HG03565 (cell line): ENCODE results near the gene TMEM30A.

ENCODE experiments used
- ATAC-seq: cut with Tn5 transposase; IDR thresholded peaks from one replicate; pipeline ENCODE4 v1.9.1; 2021; ENCODE audit warnings: mild to moderate bottlenecking, moderate library complexity; ENCODE audit not compliant: unreplicated experiment

TMEM30A gene

DNA sequence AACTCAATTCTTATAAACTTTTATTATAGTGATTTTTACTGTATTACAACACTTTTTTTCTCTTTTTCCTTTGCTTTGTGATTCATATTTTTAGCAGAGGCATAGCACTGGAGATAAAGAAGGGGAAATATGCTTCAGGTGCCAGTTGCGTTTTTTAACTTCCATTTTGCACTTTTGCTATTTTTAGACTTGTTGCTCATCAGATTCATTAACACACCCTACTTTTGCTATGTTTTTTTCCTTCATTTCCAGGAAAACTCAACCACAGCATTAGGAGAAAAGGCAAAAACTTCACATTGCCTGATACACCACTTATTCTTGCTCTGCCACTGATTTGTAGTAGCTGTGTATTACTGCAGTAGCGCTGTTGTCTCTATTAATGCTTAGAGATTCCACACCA lies 8.0 kb upstream of the TMEM30A start:
- ATAC-seq = no peak

DNA sequence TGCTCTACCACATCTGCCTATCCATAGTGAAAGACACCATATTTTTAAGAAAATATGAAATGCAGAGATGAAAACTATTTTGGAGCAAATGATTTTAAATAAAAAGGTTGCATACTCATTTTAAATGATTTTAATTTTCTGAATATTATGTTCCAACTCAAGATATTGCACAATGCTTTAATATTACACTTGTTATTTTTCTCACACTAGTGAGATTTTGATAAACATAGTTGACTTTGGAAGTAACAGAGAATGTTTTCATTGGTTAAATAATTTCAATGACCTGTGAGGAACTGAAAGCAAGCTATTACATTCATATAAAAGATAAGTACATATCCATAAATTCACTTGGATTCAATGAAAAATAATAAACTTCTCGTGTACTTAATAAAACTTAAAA lies 7.2 kb upstream of the TMEM30A start:
- ATAC-seq = no peak

DNA sequence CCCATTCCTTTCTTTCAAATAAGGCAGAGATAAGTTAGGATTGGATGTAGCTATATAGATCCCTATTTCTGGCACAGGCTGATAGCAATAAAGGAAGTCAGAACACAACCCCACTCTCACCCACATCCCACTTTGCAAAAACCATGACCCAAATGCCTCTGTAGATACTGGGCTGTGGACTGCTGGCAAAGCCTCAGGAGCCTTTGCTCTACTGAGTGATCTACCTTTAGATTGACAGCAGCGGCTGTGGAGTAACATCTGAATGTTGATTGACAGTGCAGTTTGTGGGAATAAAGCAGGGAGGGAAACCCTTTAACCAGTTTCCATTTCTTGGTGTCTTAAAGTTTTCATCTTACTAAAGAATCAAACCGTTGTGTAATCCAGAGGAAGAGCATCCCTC lies 6.7 kb upstream of the TMEM30A start:
- ATAC-seq = no peak

DNA sequence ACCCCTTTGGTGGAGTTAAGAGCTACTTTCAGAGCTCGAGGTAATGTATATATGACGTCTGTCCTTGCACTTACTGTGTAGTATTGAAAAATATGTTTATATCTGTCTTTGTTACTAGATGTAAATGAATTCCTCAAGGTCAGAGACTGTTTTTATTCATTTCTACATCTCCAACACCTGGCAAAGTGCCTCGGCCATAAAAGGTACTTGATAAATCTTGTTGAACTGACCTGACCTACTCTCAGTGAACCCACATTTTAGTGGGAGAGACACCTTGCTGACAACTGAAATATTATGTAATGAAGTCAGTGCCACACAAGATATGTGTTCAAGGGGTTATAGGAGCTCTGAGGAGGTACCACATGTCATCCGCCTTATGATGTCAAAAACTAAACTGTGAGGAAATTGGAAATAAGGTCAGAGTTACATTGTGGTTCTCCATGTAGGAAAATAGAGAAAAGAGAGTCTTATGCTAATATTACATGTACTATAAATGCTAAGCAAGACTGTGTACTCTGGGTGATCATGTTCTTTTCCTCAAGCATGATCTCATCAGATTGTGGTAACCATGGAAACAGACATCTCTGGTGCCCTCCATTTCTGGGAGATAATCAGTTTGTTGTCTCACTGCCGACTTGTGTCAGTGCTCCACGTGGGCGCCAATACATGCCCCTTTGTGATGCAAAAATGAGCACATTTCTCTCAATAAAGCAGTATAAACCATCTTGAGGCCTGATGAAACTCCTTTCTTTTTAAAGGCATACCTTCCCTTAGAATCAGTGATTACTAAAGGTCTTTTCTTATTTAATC lies 5.7 kb upstream of the TMEM30A start:
- no peak for ATAC-seq

DNA sequence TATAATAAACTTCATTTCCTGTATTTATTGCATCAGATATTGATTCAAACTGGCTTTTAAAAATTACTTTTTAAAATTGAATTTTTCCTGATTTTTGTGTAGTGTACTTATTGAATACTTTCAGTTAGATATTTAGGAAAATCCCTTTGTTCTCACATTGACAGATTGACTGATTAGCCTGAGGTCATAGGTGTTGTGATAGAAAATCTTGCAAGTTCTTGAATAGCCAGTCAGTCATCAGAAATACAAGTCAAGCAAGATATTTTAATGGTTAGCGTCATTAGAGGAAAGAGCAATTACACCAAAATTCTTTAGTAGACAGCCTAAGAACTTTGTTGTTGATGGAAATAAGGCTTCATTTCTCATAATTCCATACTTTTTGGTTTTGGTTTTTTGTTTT lies 3.4 kb upstream of the TMEM30A start:
- no peak for ATAC-seq

DNA sequence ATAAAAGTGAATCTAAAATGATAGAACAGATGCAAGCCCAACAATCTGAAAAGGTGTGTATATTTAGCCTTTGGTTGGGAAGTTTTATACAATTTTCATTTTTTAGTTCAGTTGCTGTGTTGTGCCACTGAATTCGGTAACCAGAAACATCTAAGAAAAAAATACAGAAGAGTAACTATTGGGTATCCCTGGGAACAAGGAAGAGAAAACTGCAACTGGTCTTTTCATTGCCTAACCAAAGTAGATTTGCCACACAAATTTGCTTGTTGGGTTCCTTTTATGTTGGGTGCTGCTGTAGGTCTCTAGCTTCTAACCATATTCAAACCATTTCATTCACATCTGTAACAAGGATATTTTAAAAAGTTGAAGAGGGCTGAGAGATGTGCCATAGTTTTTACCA lies 2.8 kb upstream of the TMEM30A start:
- ATAC-seq = no peak

DNA sequence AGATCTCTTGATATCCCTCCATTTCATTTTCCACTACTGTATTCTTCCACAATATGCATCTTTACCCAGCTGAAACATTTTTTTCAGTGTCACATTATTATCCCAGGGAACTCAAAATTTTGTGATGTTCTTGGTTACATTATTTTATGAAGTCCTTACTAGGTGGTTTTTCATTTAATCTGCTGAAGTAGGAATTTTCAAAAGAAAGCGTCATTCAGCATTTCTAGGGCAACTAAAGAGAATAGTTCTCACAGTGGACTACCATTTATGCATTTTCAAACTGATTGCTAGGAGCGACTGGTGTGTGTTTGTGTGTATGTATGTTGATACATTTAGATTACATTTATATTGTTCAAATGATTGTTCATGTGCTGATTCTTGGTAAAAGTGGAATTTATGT lies 2.4 kb upstream of the TMEM30A start:
- ATAC-seq = no peak

DNA sequence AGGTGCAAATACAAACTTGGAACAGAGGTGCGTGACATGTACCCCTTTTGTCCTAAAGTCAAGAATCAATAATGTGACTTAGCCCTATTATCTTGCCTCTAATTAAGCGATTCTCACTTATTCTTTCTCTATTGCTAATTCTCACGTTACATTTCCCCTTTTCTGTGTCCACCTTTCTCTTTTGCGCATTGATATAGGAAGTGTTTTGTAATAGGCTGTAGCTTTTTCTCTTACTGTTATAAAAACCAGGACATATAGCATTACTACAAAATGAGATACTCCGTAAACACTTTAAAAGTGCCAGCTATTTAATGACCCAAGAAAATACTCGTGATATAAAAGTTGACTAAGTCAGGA lies 669 bp upstream of the TMEM30A start:
- no peak for ATAC-seq

DNA sequence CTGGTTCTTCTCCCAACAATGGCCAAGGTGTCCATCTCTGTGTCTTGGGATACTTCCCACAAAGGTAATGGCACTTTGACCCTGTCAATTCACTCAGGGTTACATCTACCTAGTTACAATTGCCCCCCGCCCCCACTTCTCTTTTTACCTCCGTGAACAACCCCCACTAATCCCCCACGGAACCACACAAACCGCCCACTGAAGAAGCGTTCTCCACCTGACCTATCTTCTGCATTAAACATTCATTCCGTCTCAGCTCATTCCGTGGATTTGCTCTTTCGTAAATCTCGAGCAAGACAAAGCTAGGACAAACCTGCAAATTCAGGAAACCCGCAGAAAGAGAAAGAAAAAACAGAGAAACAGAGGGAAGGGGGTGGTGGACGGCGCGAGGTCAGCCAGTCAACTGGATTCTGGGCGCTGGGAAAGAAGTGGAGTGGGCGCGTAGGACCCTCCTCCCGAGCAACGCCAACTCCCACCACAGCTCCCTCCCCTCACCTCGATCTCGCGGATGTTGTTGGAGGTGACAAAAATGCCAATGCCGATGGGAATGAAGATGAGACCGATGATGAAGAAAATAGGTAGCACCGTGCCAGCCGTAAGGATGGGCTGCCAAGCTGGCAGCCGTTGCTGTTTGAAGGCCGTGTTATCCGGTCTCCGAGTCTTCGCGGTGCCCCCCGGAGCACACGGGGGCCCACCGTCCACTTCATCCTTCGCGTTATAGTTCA lies 523 bp downstream of the TMEM30A start:
- ATAC-seq = peak; percentile 9

DNA sequence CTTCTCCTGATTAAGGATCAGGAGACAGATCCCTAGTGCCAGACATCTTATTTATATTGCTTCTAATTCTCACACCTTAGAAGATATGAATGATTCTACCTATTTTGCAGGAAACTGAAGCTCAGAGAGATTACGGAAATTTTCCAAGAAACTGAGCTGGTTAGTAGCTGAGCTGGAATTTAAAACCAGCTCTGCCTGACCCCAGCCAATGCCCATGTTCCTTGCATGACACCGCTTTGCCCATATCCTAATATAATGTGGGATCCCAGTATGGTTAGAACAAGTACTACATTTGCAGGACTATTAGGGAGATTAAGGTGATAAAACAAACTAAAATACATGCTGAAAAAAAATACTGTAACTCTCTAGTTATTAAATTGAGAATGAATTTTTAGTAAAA lies 1.9 kb downstream of the TMEM30A start:
- no peak for ATAC-seq

DNA sequence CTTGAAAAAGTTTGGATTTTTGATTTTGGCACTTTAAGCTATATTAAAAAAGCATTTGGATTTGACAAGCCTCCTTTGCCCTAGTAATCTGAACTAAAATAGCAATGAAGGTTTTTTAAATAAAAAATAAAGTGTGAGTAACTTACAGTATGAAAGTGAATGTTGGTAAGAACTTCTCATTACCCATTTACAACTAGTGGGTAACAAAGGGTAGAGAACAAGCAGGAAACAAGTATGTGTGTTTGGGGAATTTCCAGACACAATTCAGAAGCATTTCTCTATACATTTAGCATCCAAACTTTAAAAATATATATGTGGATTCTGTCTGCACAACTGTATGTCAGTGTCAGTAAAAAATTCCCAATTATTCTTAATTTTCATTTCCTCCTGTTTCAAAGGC lies 2.9 kb downstream of the TMEM30A start:
- ATAC-seq = no peak

DNA sequence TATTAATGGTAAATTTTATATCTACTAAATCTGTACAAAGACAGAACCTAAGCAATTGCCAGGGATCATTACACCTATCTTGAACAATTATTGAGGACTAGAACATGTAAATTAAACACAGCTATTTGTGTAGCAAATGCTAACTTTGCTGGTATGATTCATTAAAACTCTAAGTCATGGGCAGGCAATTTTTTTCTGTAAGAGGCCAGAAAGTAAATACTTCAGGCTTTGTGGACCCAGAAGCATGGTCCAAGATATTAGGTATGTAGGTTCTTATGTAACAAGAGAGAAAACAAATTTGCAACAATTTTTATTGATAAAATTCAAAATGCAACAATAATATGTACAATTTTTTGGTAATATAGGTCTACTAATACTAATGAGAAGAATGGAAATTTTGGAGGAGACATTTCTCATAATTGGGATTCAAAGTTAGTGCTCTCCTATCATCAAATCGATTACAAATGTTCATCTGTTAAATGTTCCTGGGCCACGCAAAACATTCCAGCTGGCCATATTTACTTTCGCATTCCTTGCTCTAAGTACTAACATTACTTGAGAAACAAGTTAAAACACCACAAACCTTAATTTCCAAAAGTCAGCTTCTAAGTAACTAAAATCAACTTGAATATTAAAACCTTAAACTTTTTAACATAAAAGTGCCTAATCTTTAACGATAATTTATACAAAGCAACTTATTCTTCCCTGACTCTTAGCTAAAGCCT lies 4.3 kb downstream of the TMEM30A start:
- ATAC-seq = no peak

DNA sequence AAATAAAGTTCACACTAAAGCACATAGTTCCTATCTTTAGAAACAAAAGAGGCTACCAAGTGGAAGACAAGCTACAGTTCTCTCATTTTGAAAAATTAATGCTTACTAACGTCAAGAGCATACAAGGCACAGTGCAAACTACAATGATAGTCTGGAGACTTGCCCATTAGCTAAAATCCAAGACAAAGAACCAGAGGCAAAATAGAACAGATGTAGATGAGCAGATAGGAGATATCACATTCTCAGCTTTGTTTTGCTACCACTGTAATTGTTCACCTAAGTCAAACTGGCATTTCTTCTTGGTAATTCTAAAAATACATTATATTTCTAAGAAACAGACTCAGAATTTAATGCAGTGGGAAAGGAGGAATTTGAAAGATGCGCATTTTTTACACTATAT lies 5.2 kb downstream of the TMEM30A start:
- ATAC-seq = no peak

DNA sequence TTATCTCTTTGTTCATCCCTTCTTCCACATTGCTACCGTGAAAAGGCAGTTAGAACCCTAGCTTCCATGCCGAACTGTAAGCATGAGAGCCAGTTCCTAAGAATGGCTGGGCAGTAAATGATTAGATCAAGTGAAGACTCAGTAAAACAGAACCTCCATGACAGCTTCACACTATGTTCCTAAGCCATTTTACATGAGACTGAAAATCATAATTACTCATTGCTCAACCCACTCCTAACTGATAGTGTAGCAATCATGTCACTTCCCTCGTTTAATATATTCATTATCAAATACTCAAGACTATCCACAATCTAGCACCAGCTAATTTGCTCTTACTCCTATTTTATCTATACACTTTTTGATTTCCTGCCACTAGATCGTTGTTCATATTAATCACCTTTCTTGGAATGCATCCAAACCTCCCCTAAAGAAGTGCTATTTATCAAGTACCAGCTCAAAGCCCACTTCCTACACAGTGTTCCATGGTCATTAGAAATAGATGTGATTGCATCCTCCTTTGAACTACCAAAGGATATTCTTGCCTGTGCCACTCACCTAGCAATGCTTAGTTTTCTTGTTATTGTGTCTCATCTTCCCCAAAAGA lies 6.0 kb downstream of the TMEM30A start:
- no peak for ATAC-seq

DNA sequence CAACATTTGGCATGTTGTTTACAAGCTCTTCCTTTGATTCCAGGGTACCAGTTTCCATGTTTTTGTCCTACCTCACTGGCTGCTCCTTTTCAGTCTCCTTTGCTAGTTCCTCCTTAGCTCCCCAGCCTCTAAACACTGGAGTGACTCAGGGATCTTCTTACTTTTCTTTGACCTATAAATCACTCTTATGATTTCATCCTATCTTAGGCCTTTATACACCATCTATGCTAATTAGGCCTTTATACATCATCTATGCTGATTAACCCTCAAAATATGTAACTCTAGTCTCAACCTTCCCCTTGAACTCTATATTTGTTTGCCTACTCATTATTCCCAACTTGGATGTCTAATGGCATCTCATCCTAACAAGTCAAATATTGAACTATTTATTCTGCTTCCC lies 9.5 kb downstream of the TMEM30A start:
- ATAC-seq = no peak

DNA sequence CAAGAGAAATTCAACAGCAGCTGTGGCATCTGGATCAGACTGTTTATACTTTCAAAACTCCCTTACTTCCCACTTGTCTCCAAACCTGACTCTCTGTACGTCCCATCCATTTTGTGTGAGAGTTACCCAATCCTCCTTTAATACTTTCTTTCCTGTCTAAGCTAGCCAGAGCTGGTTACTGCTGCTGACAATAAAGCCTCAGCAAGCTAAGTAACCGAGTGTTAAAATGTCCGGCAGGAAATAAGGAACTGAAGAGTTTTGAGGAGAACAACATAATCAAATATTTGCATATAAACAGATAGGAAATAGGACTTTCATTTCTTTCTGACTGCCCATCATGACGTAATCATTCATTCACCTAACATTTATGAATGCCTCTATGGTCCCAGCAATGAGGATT lies 11.6 kb downstream of the TMEM30A start:
- ATAC-seq = peak; percentile 54

DNA sequence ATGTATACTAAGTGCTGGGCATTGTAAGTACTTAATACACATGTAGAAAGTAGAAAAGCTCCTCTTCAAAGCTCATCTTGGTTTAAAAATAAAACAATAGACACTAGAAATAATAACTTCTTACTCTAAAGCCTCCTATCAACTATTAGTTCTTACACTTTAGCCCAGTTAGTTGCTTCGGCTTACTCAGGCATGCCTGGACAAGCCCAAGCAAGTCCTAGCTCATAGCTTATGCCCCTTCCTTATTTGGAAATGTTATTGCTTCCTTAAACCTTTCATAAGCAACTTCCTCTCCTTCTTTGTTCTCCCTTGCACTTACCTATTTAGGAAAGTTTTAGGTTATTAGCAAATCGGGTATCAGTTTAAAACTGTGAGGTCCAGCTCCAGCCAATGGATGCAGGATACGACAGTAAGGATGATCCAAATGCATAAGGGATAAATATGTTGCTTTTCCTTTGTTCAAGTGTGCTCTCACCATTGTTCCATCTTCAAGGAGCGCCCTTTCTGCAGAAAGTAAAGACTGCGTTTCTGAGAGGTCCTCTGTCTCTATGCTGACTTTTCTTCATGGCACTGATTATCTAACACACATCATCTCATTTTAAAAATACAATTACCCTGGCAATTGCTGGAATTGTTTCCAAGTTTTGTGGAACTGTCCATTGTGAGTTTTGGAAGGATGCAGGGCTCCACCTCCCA lies 12.3 kb downstream of the TMEM30A start:
- no peak for ATAC-seq

DNA sequence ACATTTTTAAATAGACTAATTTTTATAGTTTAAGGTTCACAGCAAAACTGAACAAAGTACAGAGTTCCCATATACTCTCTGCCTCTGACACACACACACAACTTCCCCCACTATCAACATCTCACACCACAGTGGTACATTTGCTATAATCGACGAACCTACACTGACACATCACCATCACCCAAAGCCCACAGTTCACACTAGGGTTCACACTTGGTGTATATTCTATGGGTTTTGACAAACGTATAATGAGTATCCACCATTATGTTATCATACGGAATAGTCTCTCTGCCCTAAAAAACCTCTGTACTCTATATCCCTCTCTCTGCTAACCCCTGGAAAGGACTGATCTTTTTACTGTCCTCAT lies 15.6 kb downstream of the TMEM30A start:
- ATAC-seq = no peak

DNA sequence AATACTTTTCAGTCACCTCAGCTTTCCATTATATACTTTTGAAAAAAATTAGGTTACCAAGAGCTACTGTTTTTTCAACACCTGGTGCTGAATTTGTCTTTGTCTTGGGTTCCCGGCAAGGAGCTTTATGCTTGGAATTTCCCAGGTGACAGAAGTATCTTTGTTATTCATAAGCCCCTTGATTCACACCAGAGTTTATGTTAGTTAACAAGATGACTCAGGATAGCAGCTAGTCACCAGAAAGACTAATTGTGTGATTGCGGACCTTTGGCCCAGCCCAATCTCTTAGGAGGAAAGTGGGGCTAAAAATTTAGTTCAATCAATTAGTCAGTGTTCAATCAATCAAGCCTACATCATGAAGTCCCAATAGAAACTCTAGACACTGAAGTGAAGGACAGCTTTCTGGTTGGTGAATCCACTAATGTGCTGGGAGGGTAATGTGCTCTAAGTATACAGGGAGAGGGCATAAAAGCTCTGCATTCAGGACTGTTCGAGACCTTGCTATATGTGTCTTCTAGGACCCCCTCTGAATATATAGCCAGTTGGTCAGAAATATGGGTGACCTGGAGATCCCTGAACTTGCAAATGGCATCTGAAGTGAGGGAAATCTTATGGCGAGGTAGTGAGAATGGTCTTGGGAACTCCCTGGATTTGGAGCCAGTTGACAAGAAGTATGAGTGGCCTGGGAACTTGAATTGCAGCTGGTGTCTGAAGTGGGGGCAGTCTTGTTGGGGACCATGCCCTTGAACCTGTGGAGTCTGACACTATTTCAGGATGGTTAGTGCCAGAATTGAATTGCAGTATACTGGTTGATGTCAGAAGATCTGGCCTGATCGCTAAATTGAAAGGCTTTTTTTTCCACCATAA lies 16.2 kb downstream of the TMEM30A start:
- ATAC-seq = no peak

DNA sequence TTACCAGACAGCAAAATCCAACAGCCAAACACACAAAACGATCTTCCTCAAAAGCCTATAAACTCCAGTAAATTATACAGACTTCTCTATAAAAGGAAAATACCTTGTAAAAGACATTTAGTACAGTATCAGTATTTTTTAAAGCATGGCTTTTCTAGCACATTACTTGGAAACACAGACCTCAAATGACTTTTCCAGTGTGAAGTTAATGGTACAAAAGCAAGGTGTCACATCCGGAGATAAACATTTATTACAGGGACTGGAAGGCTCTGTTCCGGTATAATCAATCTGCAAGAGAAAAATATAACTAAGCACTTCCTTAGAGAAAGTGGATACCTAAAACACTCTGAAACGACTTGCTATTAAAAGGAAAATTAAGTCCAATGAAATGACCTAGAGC lies 17.1 kb downstream of the TMEM30A start:
- no peak for ATAC-seq
